ENCODE data around the gene CTRL.

CTRL gene

DNA sequence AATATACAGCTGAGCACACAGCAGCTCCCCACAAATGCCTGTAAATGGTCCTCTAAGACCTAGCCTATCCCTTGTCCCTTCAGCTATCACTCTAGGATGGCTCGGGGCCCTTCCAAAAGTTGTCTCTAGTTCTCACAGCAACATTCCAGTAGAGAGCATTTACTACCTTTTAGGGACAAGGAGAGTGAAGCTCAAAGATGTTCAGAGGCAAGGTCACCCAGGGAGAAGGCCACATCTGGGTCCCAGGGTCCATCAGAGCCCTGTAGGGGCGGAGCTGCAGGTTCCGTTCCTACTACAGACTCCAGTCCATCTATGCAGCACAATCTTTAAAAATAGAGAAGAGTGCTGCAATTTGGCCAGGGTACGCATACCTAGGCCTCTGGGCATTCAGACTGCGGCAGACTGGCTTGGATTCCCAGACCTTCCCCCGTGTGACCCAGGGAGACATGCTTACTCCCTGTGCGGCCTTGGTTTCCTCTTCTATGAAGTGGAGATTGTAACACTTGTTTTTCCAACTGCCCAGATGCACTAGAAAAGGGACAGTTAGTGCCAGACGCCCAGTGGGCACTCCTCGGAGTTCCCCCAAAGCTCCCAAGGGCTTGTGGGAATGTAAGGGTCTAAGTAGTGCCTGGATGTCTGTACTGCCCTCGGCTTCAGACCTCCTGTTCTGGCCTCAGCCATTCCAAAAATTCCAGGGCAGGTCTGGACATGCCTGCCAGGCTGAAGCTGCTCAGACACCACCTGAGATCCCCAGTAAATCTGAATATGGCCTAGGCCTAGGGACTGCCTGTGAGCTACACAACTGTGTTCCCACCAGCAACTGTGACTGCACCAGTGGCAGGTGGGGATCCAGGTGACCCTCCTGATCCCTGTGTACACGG, 34.2 kb upstream of the CTRL start:
- TF ChIP-seq, protein P1, sequence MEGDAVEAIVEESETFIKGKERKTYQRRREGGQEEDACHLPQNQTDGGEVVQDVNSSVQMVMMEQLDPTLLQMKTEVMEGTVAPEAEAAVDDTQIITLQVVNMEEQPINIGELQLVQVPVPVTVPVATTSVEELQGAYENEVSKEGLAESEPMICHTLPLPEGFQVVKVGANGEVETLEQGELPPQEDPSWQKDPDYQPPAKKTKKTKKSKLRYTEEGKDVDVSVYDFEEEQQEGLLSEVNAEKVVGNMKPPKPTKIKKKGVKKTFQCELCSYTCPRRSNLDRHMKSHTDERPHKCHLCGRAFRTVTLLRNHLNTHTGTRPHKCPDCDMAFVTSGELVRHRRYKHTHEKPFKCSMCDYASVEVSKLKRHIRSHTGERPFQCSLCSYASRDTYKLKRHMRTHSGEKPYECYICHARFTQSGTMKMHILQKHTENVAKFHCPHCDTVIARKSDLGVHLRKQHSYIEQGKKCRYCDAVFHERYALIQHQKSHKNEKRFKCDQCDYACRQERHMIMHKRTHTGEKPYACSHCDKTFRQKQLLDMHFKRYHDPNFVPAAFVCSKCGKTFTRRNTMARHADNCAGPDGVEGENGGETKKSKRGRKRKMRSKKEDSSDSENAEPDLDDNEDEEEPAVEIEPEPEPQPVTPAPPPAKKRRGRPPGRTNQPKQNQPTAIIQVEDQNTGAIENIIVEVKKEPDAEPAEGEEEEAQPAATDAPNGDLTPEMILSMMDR (conservative IDR thresholded peaks at IDR 0.05): no peak

DNA sequence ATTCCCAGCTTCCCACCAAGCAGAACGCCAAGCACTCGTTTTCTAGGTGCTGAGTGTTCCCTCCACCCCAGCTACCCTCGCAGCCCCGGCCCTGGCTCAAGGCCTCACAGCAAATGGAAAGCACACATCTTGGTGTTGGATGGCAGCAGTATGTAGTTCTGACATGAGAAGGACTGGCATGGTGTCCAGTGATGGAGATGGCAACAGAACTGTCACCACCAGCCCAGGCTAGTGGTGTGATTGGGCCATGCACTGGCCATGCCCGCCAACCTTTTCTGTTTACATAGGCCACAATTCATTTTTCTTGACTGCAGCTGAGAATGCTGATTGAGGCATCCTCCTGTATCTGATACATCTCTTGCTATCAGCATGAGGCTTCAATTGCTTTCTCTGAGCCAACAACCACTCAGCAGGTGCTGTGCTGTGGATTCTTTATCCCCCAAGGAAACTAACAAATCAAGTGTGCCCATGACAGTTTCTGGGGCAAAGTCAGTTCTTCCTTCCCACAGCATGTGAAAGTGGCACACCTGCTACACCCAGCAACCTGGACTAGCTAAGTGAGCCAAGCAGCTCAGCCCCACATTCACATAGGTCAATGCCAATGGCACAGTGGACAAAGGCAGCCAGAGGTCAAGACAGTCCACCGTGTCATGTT, 32.9 kb upstream of the CTRL start:
- H3K27ac ChIP-seq: no peak overlapping the region
- TF ChIP-seq, protein P1 (conservative IDR thresholded peaks at IDR 0.05): no peak

More for the DNA sequence above, 34.2 kb upstream of the CTRL start:
- no peak overlapping the region for H3K27ac ChIP-seq

DNA sequence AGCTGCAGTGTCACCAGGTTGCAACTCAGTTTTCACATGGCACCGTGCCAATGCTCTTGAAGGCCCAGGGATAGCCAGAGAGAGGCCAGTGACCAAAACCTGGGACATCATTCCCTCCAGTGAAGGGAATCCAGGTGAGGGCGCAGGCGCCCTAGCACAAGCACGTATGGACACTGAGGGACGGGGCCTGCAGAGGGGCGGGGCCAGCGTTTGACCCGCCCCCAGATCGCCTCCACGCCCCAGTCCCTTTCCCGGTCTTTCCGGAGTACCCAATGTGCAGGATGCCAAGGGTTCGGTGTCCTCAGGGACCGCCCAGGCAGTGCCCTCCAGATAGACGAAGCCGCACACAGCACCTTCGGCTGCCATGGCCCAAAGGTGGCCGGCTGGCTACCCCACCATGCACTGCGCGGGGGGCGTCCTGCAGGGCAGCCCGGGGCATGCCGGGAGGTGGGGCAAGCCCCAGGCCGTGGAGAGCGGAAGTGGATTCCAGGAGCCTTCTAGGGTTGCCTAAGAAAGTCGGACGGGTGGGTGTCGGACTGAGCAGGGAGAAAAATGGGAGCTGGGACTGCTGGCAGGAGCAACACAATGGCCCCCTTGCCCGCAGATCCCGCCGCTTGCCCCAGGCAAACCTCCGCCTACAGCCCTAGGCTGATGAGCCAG, 32.1 kb upstream of the CTRL start:
- TF ChIP-seq, protein P1 (conservative IDR thresholded peaks at IDR 0.05): no peak
- H3K27ac ChIP-seq: no peak overlapping the region

- TF ChIP-seq, protein P1 (conservative IDR thresholded peaks at IDR 0.05): no peak
- no peak overlapping the region for H3K27ac ChIP-seq
Observed at GRCh38 chr16:67963292-67963661, 31.6 kb upstream of the CTRL start.

- H3K27ac ChIP-seq: no peak overlapping the region
- TF ChIP-seq, protein P1 (conservative IDR thresholded peaks at IDR 0.05): no peak
Observed at GRCh38 chr16:67962135-67962534, 30.5 kb upstream of the CTRL start.

- no peak overlapping the region for H3K27ac ChIP-seq
- TF ChIP-seq, protein P1 (conservative IDR thresholded peaks at IDR 0.05): no peak
Observed at GRCh38 chr16:67961551-67961957, 29.9 kb upstream of the CTRL start.
